A673 (cell line): ENCODE measurements around the gene DSE.

Source experiments
- CTCF ChIP-seq: fragments of 300-800, 200-600 bp; sonication (generic); conservative IDR thresholded peaks from 2 replicates; pipeline ENCODE4 v1.5.1; 2017; ENCODE audit warnings: low read depth, mild to moderate bottlenecking, antibody characterized with exemption, low read length, moderate library complexity, mixed read lengths
- EZH2 ChIP-seq: fragments of 200-600 bp; sonication (generic); IDR thresholded peaks from 2 replicates; pipeline ENCODE4 v1.6.1; 2017; ENCODE audit warnings: borderline replicate concordance, low read depth, mild to moderate bottlenecking, mixed read lengths, antibody characterized with exemption, low read length; ENCODE audit not compliant: poor library complexity, severe bottlenecking

GRCh38 chr6:116338943-116339342 is 31.8 kb upstream of the DSE start:
- TF ChIP-seq CTCF (no peak), EZH2 (no peak)
